Measurements from ENCODE around the gene PPFIBP2. TPM values are rescaled to one million over a fixed set of nuclear protein-coding genes. Genes with fewer than 3 reads are reported as not detected.

PPFIBP2 gene
- total RNA-seq, 2 experiments from 2014 or later: 102 to 182 TPM

- no peak for DNase-seq (ENCODE audit: low spot score)
- no peaks in the 10 kb centered on the region for H3K79me2 ChIP-seq (ENCODE audit: insufficient read depth, low read depth, low read length)
- ChIA-PET CTCF (ENCODE audit: unreplicated experiment) (interaction anchor here (0.6 to 1.0 kb wide), 3 partner anchors 45 to 105 kb away, joined by 3 to 5 read pairs (median 3); no protein-coding TSS in a partner anchor), POLR2A (interaction anchor here (0.7 kb wide), 1 partner anchor 831 kb away, joined by 3 read pairs; no protein-coding TSS in a partner anchor)
- intact Hi-C loops (cut with micrococcal nuclease; ENCODE audit: unreplicated experiment): no loop called here
- no TSS peak for BruUV-seq (replicated peaks)
- no peaks in the 10 kb centered on the region for H3K9me3 ChIP-seq (ENCODE audit: low read length)
- H3K4me1 ChIP-seq (ENCODE audit: insufficient read depth, low read length, poor library complexity, severe bottlenecking): no peaks in the 10 kb centered on the region
- peaks cover 53% of the 10 kb centered on the region for H3K36me3 ChIP-seq (ENCODE audit: insufficient read depth, low read length)
- TF ChIP-seq EZH2phosphoT487 (IDR thresholded peaks at IDR 0.05; ENCODE audit: borderline replicate concordance, low read depth, low read length): no peak
- no peak for TF ChIP-seq CTCF (conservative IDR thresholded peaks at IDR 0.05; ENCODE audit: low read length)
- H3K4me2 ChIP-seq (ENCODE audit: low read length): no peak overlapping the region
- H3K9me2 ChIP-seq (ENCODE audit: insufficient read depth, low read length): no peaks in the 10 kb centered on the region
- no peak overlapping the region for H3K4me3 ChIP-seq (ENCODE audit: low read depth, low read length, poor library complexity, severe bottlenecking)
- no peak overlapping the region for H2AFZ ChIP-seq (ENCODE audit: low read length)
- no peak overlapping the region for H3K27ac ChIP-seq (ENCODE audit: low read depth, low read length, poor library complexity, severe bottlenecking)
- H4K20me1 ChIP-seq (ENCODE audit: insufficient read depth, low read length): no peaks in the 10 kb centered on the region; the same call in 1 of the 2 replicates
Measured at GRCh38 chr11:7577291-7578190, 63.7 kb downstream of the PPFIBP2 start.

- BruUV-seq (replicated peaks): no TSS peak
- no peak for TF ChIP-seq EZH2phosphoT487 (IDR thresholded peaks at IDR 0.05; ENCODE audit: borderline replicate concordance, low read depth, low read length)
- no peak for TF ChIP-seq CTCF (conservative IDR thresholded peaks at IDR 0.05; ENCODE audit: low read length)
- Histone ChIP-seq H4K20me1 (ENCODE audit: insufficient read depth, low read length) (peaks cover 5% of the 10 kb centered on the region; the same call in 1 of the 2 replicates), H2AFZ (ENCODE audit: low read length) (no peak overlapping the region), H3K4me2 (ENCODE audit: low read length) (no peak overlapping the region), H3K79me2 (ENCODE audit: insufficient read depth, low read depth, low read length) (no peaks in the 10 kb centered on the region), H3K4me1 (ENCODE audit: insufficient read depth, low read length, poor library complexity, severe bottlenecking) (no peaks in the 10 kb centered on the region), H3K9me3 (ENCODE audit: low read length) (no peaks in the 10 kb centered on the region), H3K36me3 (ENCODE audit: insufficient read depth, low read length) (peaks cover 52% of the 10 kb centered on the region; the same call in 1 of the 2 replicates), H3K9me2 (ENCODE audit: insufficient read depth, low read length) (no peaks in the 10 kb centered on the region), H3K4me3 (ENCODE audit: low read depth, low read length, poor library complexity, severe bottlenecking) (no peak overlapping the region), H3K27ac (ENCODE audit: low read depth, low read length, poor library complexity, severe bottlenecking) (no peak overlapping the region)
- intact Hi-C loops (cut with micrococcal nuclease; ENCODE audit: unreplicated experiment): no loop called here
- CTCF ChIA-PET (ENCODE audit: unreplicated experiment): interaction anchor here (0.6 kb wide), 2 partner anchors 87 to 106 kb away, joined by 3 read pairs; no protein-coding TSS in a partner anchor
- POLR2A ChIA-PET: interaction anchor here (0.7 kb wide), 1 partner anchor 832 kb away, joined by 3 read pairs; no protein-coding TSS in a partner anchor
- DNase-seq (ENCODE audit: low spot score): no peak
Measured at GRCh38 chr11:7578276-7578955, 64.6 kb downstream of the PPFIBP2 start.
